UCSD-AML1 (cell line): ENCODE measurements around the gene SMG7.

Experiments
- DNase-seq: peaks from one replicate; lab custom pipeline; 2025; ENCODE audit not compliant: unreplicated experiment; lab: John Stamatoyannopoulos, UW

The SMG7 gene

DNA sequence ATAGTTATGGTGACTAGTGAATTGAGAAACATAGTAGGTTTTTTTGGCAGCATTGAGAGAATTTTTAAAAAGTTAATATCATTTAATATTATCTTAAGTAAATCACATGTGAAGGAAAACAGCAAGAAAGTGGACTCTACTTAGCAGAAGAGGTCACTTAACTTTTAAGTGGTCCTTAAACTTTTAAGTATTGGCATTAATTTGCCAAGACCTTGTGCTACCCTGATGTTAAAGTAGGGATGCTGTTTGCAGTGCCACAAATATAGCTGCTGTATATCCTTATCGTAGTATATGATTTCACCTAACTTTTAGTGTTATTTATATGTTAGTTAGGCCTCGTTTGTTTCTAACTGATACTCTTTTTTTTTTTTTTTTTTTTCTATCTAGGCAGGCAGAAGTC lies 40.2 kb downstream of the SMG7 start:
- no peak for DNase-seq

- no peak for DNase-seq
These were observed 41.9 kb downstream of the SMG7 start for GRCh38 chr1:183514235-183514634.

DNA sequence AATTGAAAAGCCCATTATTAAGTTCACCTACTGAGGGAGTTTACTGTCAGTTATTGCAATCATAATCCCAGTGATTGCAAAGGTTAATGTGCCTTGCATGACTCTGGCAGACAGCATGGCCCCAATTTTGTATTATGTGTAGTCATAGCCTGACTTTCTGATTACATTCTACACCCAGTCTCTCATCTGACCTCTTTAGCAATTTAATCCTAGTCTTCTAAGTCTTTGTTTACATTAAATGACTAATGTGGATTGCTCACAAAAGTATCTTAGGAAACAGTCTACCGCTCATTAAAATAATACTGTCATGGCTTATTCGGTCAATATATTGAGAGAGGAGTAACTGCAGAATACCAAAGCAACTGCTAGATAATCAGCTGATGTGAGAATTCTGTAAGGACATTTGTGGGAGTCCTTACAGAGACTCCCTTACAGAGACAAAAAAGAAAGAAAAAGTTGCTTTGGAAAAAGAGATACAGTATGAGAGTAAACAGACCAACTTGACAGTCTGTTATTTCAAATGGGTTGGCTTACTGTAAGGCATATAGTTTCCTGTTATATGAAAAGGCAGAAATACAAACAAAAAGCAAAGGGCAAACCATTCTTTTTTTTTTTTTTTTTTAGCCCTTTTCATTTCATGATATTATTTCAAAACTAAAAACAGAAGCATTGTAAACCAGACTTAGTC lies 42.8 kb downstream of the SMG7 start:
- DNase-seq, result no peak

DNA sequence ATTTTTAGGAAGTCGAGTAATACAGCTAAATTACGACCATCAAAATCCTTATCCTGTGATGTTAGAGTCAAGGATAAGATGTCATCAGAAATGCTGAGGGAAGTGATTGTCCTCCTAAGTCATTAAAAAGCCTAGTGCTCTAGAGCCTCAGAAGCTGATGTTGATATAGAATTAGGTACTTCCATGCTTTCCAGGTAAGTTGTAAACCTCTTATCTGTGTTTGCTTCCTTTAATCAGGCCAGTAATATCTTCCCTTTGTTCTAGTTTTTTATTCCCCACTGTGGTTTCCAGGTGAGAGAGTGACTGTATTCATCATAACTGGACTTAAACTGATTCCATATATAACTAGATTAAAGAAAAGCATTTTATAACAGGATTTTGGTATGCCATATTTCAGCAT lies 44.4 kb downstream of the SMG7 start:
- DNase-seq, result no peak

DNA sequence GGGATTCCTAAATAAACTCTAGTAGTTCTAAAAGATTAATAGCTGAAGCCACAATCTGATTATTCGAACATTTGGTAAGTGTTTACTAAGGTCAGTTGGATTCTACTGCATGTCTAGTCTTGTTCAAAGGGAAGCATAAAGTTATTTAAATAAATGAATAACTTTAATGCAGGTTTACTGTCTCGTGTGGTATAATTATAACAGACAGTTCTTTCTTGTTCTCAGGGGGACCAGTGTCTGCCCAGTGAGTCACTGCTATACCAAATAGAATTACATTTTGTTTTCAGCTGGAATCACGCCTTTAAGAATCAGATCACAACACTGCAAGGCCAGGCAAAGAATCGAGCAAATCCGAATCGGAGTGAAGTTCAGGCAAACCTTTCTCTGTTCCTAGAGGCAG lies 45.1 kb downstream of the SMG7 start:
- no peak for DNase-seq

DNA sequence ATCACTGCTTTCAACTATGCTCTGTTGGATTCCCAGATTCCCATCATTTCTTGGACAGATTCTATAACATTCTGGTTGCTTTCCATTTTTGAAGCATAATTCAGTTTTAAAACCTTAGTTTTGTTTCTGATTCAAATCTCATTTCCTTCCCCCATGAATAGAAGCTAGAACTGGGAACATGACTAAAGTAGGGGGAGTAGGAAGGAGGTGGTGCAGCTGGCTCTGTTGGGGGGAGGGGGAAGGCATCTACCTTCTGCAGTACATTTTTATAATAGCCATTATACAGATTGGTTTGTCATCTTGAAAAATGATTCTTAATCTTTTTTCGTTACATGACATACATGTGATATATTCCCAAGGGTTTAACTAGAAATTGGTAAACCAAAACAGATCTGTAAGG lies 48.1 kb downstream of the SMG7 start:
- no peak for DNase-seq

- no peak for DNase-seq
These were observed 49.8 kb downstream of the SMG7 start for GRCh38 chr1:183522104-183522503.

- DNase-seq, result no peak
These were observed 56.3 kb downstream of the SMG7 start for GRCh38 chr1:183528577-183528976.

GRCh38 chr1:183533617-183534174 lies 61.4 kb downstream of the SMG7 start:
- DNase-seq, result no peak

DNA sequence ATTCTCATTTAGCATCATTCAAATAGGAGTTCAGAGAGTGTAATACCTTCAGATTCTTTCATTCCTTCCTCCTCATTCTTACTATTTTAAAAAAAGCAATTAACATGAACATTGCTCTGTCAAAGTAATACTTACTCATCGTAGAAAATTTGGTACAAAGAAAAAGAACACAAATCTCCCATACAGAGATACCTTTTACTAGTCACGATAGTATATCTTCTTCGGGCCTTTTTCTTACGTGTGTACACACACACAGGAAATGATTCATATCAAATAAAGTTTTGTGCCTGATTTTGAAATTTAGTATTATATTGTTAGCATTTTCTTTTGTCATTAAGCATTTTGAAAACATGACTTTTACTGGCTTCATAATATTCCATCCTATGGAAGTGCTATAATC lies 65.1 kb downstream of the SMG7 start:
- no peak for DNase-seq

GRCh38 chr1:183543619-183544204 lies 71.4 kb downstream of the SMG7 start:
- no peak for DNase-seq

DNA sequence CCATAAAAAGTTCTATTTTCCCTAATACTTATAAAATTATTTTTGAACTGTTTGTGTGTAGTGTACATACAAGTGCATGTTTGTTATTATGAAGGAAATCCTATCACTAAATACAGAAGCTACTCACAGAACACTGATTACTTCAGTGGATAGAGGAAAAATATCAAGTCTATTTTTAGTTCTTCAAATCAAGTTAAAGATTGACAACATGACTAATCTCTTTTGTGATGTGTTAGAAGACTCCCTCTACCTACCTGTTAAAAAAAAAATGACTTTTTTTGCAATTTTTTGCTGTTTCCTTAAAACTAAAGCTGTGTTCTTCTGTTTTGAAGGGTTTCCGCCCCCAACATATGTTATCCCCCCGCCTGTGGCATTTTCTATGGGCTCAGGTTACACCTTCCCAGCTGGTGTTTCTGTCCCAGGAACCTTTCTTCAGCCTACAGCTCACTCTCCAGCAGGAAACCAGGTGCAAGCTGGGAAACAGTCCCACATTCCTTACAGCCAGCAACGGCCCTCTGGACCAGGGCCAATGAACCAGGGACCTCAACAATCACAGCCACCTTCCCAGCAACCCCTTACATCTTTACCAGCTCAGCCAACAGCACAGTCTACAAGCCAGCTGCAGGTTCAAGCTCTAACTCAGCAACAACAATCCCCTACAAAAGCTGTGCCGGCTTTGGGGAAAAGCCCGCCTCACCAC lies 72.4 kb downstream of the SMG7 start:
- DNase-seq, result no peak

DNA sequence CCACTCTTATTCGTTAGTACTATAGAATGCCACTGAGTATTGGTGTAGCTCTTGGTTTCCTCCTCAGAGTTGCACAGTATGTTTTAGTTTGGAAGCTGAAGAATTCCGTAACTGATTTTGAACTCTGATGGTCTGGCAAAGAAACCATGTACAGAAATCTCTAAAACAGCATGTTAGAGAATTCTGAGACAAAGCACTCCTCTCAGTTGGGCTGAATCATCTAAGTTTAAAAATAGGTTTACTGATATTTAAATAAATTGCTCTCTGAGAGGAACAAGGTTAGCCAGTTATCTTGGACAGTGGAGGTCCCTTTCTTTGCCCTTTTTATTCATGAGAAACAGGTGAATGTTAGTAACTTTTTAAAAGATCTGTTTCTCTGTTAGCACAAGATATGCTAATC lies 74.1 kb downstream of the SMG7 start:
- no peak for DNase-seq

- DNase-seq, result no peak
These were observed 75.8 kb downstream of the SMG7 start for GRCh38 chr1:183548116-183548515.

DNA sequence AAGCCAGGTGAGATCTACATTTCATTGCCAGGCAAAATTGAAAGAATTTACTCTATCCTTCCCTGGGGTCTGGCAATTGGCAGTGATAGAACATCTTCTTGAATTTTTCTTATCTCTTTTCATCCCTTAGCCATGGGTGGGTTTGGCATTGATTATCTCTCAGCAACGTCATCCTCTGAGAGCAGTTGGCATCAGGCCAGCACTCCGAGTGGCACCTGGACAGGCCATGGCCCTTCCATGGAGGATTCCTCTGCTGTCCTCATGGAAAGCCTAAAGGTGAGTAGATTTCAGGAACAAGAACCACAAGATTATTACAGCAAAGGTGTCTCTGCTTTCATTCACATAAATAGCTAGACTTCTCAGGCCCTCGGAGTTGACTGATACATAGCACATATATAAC lies 78.6 kb downstream of the SMG7 start:
- DNase-seq, result no peak

- no peak for DNase-seq
These were observed 79.6 kb downstream of the SMG7 start for GRCh38 chr1:183551924-183552323.

- no peak for DNase-seq
These were observed 80.1 kb downstream of the SMG7 start for GRCh38 chr1:183552441-183552840.

DNA sequence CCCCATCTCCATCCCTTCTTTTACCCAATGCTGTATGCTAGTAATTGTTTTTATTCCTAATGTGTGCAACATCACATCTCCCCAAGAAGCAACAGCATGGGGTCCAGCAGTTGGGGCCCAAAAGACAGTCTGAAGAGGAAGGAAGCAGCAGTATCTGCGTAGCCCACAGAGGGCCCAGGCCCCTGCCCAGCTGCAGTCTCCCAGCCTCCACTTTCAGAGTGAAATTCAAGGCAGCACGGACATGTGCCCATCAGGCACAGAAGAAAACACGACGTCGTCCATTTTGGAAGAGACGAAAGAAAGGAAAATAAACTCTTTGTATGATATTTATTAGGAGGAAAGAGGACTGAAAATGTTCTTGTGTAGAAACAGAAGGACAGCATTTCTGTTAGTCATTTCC lies 80.6 kb downstream of the SMG7 start:
- no peak for DNase-seq

GRCh38 chr1:183553331-183553730 lies 81.0 kb downstream of the SMG7 start:
- DNase-seq, result no peak

DNA sequence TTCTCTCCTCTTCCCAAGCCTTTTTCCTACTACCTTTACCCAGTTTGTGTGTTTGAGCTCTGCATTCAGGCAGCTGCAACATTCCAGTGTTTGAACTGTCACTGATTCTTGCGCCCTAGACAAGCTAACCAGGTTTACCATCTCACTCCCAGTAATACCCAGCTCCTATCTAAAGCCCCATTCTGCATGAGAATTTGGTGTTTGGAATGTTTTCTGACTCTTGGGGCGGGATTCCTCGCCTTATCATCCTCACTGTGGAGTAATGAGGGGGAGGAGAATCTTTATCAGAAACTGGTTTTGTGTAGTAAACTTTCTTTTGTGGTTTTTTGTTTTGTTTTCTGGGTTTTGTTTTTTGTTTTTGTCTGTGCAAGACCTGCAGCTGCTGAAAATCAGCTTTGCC lies 81.5 kb downstream of the SMG7 start:
- no peak for DNase-seq

GRCh38 chr1:183554577-183554976 lies 82.3 kb downstream of the SMG7 start:
- DNase-seq, result no peak

DNA sequence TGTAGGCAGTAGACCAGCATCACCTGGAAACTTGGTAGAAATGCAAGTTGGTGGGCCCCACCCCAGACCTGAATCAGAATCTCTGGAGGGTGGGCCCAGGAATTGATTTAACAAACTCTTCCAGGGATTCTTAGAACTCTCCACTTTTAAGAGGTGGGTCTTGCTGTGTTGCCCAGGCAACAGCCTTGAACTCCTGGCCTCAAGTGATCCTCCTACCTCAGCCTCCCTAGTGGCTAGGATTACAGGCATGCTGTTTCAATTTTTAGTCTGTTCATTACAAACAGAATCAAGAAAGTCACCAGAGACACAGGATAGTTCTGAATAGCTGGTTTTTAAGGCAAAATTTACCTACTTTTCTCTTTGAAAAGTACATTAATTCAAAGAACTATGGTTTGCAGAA lies 86.8 kb downstream of the SMG7 start:
- DNase-seq, result no peak
